GM12878 (cell line): Measurements from ENCODE around the gene GOLGA6L4.
"Not testable (repeated sequence)": the region's sequence is repeated elsewhere in the genome, so short reads cannot be mapped to it uniquely, and the experiment has no call there.

Source experiments
- EP300 ChIP-seq, 2 experiments: fragments of 150-350 bp in 1 of 2; IDR thresholded peaks; 2 replicates each; pipeline ENCODE4 v1.6.1; 2011 to 2012; ENCODE audit warnings: low read depth in 2 of 2, low read length in 2 of 2, borderline replicate concordance in 1 of 2, improper control_type of control experiment in 1 of 2, inconsistent platforms in 1 of 2; ENCODE audit not compliant: control insufficient read depth in 1 of 2
- ESRRA ChIP-seq: IDR thresholded peaks from 2 replicates; pipeline ENCODE4 v1.6.1; 2012; ENCODE audit warnings: mild to moderate bottlenecking, low read length, improper control_type of control experiment
- EZH2 ChIP-seq: IDR thresholded peaks from 2 replicates; pipeline ENCODE4 v1.6.1; 2012; ENCODE audit warnings: low read depth, mild to moderate bottlenecking, control low read depth, inconsistent platforms, low read length, borderline replicate concordance; ENCODE audit not compliant: control insufficient read depth
- HDAC6 ChIP-seq: fragments of 200-600 bp; sonication (generic); IDR thresholded peaks from one replicate; pipeline ENCODE4 v1.8.0; 2017; ENCODE audit warnings: antibody characterized with exemption; ENCODE audit not compliant: unreplicated experiment
- MYC ChIP-seq: IDR thresholded peaks from 2 replicates; pipeline ENCODE4 v1.6.1; 2011; ENCODE audit warnings: mild to moderate bottlenecking, low read length, moderate library complexity, inconsistent platforms; ENCODE audit not compliant: insufficient read depth, insufficient replicate concordance, insufficient read length, severe bottlenecking
- NRF1 ChIP-seq: conservative IDR thresholded peaks from 2 replicates; pipeline ENCODE4 v1.6.1; 2011; ENCODE audit warnings: mild to moderate bottlenecking, low read depth, low read length, improper control_type of control experiment
- POLR2AphosphoS5 ChIP-seq: IDR thresholded peaks from 2 replicates; pipeline ENCODE4 v1.6.1; 2011; ENCODE audit warnings: mild to moderate bottlenecking, low read length, inconsistent platforms
- RAD21 ChIP-seq: IDR thresholded peaks from 2 replicates; pipeline ENCODE4 v1.6.1; 2011; ENCODE audit warnings: mild to moderate bottlenecking, low read depth, low read length, moderate library complexity; ENCODE audit not compliant: insufficient read depth
- RB1 ChIP-seq: fragments of 450-650 bp; formaldehyde crosslinking; IDR thresholded peaks from 2 replicates; pipeline ENCODE4 v1.6.1; 2017; ENCODE audit warnings: mild to moderate bottlenecking, borderline replicate concordance
- SREBF2 ChIP-seq: IDR thresholded peaks from 2 replicates; pipeline ENCODE4 v1.6.1; 2012; ENCODE audit warnings: mild to moderate bottlenecking, low read length
- TF ChIP-seq, protein P1 (sequence below): fragments of 450-650 bp; IDR thresholded peaks from 2 replicates; pipeline ENCODE4 v1.6.1; 2017; ENCODE audit warnings: borderline replicate concordance
- TF ChIP-seq, protein P2 (sequence below): IDR thresholded peaks from 2 replicates; pipeline ENCODE4 v1.6.1; 2012; ENCODE audit warnings: low read depth, low read length, improper control_type of control experiment
- TF ChIP-seq, protein P3 (sequence below), 3 experiments: IDR thresholded peaks in 2 of 3; conservative IDR thresholded peaks in 1 of 3; 2 replicates each; pipeline ENCODE4 v1.5.1; 2011; ENCODE audit warnings: low read depth in 3 of 3, low read length in 3 of 3, mild to moderate bottlenecking in 3 of 3, control low read depth in 2 of 3, moderate library complexity in 2 of 3, inconsistent platforms in 1 of 3, mixed read lengths in 1 of 3; ENCODE audit not compliant: control insufficient read depth in 2 of 3, insufficient read depth in 1 of 3; ENCODE audit errors: extremely low read depth in 1 of 3

DNA sequence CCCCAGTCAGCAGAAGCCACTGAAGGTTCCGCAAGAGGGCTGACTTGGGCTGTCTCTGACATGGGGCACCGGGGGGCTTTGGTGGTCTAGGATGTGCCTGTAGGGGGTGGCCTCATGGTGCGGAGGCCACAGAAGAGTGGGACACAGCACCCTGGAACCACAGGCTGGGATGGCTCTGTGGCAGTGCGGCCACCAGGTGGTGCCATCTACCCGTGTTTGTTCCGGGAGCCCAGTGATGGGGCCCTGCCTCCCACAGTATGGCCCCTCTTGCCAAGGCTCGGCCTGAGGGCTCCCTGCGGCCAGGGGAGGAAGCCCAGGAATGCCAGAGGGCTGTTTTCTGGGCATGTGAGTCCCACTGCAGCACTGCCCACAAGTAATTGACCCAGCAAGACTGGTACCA, 40.0 kb upstream of the GOLGA6L4 start:
- TF ChIP-seq HDAC6; POLR2AphosphoS5; EZH2; RB1; ESRRA; NRF1; SREBF2; RAD21; EP300 (IDR thresholded peaks at IDR 0.05; ENCODE audit: borderline replicate concordance in 1 of 2, control insufficient read depth in 1 of 2, low read depth in 2 of 2, low read length in 2 of 2); MYC: not testable (repeated sequence)
- TF ChIP-seq, protein P1, sequence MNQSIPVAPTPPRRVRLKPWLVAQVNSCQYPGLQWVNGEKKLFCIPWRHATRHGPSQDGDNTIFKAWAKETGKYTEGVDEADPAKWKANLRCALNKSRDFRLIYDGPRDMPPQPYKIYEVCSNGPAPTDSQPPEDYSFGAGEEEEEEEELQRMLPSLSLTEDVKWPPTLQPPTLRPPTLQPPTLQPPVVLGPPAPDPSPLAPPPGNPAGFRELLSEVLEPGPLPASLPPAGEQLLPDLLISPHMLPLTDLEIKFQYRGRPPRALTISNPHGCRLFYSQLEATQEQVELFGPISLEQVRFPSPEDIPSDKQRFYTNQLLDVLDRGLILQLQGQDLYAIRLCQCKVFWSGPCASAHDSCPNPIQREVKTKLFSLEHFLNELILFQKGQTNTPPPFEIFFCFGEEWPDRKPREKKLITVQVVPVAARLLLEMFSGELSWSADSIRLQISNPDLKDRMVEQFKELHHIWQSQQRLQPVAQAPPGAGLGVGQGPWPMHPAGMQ, result not testable (repeated sequence)
- TF ChIP-seq, protein P2, sequence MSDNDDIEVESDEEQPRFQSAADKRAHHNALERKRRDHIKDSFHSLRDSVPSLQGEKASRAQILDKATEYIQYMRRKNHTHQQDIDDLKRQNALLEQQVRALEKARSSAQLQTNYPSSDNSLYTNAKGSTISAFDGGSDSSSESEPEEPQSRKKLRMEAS, result not testable (repeated sequence)
- TF ChIP-seq, protein P3, sequence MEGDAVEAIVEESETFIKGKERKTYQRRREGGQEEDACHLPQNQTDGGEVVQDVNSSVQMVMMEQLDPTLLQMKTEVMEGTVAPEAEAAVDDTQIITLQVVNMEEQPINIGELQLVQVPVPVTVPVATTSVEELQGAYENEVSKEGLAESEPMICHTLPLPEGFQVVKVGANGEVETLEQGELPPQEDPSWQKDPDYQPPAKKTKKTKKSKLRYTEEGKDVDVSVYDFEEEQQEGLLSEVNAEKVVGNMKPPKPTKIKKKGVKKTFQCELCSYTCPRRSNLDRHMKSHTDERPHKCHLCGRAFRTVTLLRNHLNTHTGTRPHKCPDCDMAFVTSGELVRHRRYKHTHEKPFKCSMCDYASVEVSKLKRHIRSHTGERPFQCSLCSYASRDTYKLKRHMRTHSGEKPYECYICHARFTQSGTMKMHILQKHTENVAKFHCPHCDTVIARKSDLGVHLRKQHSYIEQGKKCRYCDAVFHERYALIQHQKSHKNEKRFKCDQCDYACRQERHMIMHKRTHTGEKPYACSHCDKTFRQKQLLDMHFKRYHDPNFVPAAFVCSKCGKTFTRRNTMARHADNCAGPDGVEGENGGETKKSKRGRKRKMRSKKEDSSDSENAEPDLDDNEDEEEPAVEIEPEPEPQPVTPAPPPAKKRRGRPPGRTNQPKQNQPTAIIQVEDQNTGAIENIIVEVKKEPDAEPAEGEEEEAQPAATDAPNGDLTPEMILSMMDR (IDR thresholded peaks at IDR 0.05 in 2 of 3, conservative IDR thresholded peaks at IDR 0.05 in 1 of 3; ENCODE audit: control insufficient read depth in 2 of 3, extremely low read depth in 1 of 3, insufficient read depth in 1 of 3, low read depth in 3 of 3, low read length in 3 of 3), result not testable (repeated sequence)
